Peyer's patch (tissue), 4 donors: ENCODE measurements around the gene PGM1.
"Not testable (repeated sequence)": the region's sequence is repeated elsewhere in the genome, so short reads cannot be mapped to it uniquely, and the experiment has no call there.

ENCODE experiments used
- POLR2A ChIP-seq, 2 donors: fragments of 450-650 bp; IDR thresholded peaks; one replicate each; pipeline ENCODE4 v1.5.1; 2017; ENCODE audit warnings: antibody characterized with exemption in 2 of 2, mild to moderate bottlenecking in 2 of 2, moderate library complexity in 2 of 2
- TF ChIP-seq, protein P1 (sequence below), 6 experiments: fragments of 450-650 bp in 4 of 6; fragments of 200-600 bp in 2 of 6; sonication (generic) in 1 of 6; IDR thresholded peaks; one replicate each; pipeline ENCODE4 v1.5.1; 2017 to 2019; ENCODE audit warnings: antibody characterized with exemption in 6 of 6, mild to moderate bottlenecking in 3 of 6, moderate library complexity in 1 of 6

DNA sequence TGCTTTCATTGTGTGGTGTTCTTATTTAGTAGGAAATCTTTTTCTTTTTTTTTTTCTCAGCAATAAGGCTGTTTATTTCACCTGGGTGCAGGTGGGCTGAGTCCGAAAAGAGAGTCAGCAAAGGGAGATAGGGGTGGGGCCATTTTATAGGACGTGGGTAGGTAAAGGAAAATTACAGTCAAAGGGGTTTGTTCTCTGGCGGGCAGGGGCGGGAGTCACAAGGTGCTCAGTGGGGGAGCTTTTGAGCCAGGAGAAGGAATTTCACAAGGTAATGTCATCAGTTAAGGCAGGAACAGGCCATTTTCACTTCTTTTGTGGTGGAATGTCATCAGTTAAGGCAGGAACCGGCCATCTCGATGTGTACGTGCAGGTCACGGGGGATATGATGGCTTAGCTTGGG lies 20.5 kb upstream of the PGM1 start:
- TF ChIP-seq, protein P1, sequence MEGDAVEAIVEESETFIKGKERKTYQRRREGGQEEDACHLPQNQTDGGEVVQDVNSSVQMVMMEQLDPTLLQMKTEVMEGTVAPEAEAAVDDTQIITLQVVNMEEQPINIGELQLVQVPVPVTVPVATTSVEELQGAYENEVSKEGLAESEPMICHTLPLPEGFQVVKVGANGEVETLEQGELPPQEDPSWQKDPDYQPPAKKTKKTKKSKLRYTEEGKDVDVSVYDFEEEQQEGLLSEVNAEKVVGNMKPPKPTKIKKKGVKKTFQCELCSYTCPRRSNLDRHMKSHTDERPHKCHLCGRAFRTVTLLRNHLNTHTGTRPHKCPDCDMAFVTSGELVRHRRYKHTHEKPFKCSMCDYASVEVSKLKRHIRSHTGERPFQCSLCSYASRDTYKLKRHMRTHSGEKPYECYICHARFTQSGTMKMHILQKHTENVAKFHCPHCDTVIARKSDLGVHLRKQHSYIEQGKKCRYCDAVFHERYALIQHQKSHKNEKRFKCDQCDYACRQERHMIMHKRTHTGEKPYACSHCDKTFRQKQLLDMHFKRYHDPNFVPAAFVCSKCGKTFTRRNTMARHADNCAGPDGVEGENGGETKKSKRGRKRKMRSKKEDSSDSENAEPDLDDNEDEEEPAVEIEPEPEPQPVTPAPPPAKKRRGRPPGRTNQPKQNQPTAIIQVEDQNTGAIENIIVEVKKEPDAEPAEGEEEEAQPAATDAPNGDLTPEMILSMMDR (IDR thresholded peaks at IDR 0.05): not testable (repeated sequence)
- TF ChIP-seq POLR2A (IDR thresholded peaks at IDR 0.05): not testable (repeated sequence)
